Type B pancreatic cell (in vitro differentiated cells): ENCODE measurements around the gene LDLR. TPM values are rescaled to one million over a fixed set of nuclear protein-coding genes. Genes with fewer than 3 reads are reported as not detected.
A peak's percentile ranks its signal among the peaks of the same experiment; 100 is the strongest.

Experiments
- DNase-seq: peaks from one replicate; pipeline ENCODE4 v3.0.0; 2021; ENCODE audit warnings: mixed read lengths; ENCODE audit not compliant: unreplicated experiment; ENCODE audit errors: extremely low spot score
- H3K27ac Mint-ChIP-seq: 2 replicates; pipeline ENCODE4 v1.8.0; 2021; ENCODE audit warnings: mild to moderate bottlenecking, mixed read lengths
- H3K27me3 Mint-ChIP-seq: 2 replicates; pipeline ENCODE4 v1.8.0; 2021; ENCODE audit warnings: mixed read lengths
- H3K36me3 Mint-ChIP-seq: 2 replicates; pipeline ENCODE4 v1.8.0; 2021; ENCODE audit warnings: mixed read lengths
- H3K4me1 Mint-ChIP-seq: one replicate; pipeline ENCODE4 v1.8.0; 2021; ENCODE audit warnings: mixed read lengths; ENCODE audit not compliant: unreplicated experiment
- H3K4me3 Mint-ChIP-seq: 2 replicates; pipeline ENCODE4 v1.8.0; 2021; ENCODE audit warnings: mild to moderate bottlenecking, mixed read lengths
- H3K9me3 Mint-ChIP-seq: 2 replicates; pipeline ENCODE4 v1.8.0; 2021; ENCODE audit warnings: mixed read lengths
- CTCF ChIP-seq: fragments of 200-600 bp; sonication (generic); conservative IDR thresholded peaks from 2 replicates; pipeline ENCODE4 v1.5.0; 2021; ENCODE audit warnings: antibody characterized with exemption, mild to moderate bottlenecking
- total RNA-seq: library from RNA; stranded (reverse); gene quantifications from 2 replicates; pipeline ENCODE4 v1.2.1, GENCODE V29; 2021; ENCODE audit warnings: low replicate concordance

LDLR gene
- total RNA-seq, 1 donor from 2014 or later = 67.4 TPM

- DNase-seq = no peak
- Mint-ChIP-seq H3K36me3 (peaks cover 27% of the 10 kb centered on the region), H3K27me3 (no peaks in the 10 kb centered on the region), H3K4me3 (no peak overlapping the region), H3K9me3 (no peaks in the 10 kb centered on the region), H3K27ac (peak overlapping the region; percentile 75), H3K4me1 (peaks cover 6% of the 10 kb centered on the region)
- no peak for TF ChIP-seq CTCF
These were observed 24.4 kb upstream of the LDLR start for GRCh38 chr19:11064831-11065303.

GRCh38 chr19:11066326-11066725, 22.9 kb upstream of the LDLR start:
- no peak for DNase-seq
- Mint-ChIP-seq H3K27ac (no peak overlapping the region), H3K4me1 (peaks cover 6% of the 10 kb centered on the region), H3K36me3 (peaks cover 27% of the 10 kb centered on the region), H3K9me3 (no peaks in the 10 kb centered on the region), H3K27me3 (no peaks in the 10 kb centered on the region), H3K4me3 (no peak overlapping the region)
- no peak for TF ChIP-seq CTCF

- Mint-ChIP-seq H3K9me3 (no peaks in the 10 kb centered on the region), H3K36me3 (peaks cover 23% of the 10 kb centered on the region), H3K27ac (peak overlapping the region; percentile 26), H3K4me1 (peaks cover 6% of the 10 kb centered on the region), H3K4me3 (no peak overlapping the region), H3K27me3 (no peaks in the 10 kb centered on the region)
- TF ChIP-seq CTCF = no peak
- no peak for DNase-seq
These were observed 21.7 kb upstream of the LDLR start for GRCh38 chr19:11067356-11068113.

- Mint-ChIP-seq H3K36me3 (peaks cover 23% of the 10 kb centered on the region), H3K27me3 (no peaks in the 10 kb centered on the region), H3K4me1 (peaks cover 6% of the 10 kb centered on the region), H3K9me3 (no peaks in the 10 kb centered on the region), H3K27ac (no peak overlapping the region), H3K4me3 (no peak overlapping the region)
- DNase-seq = no peak
- no peak for TF ChIP-seq CTCF
These were observed 19.7 kb upstream of the LDLR start for GRCh38 chr19:11069561-11069960.

- Mint-ChIP-seq H3K4me1 (peaks cover 2% of the 10 kb centered on the region), H3K27ac (no peak overlapping the region), H3K27me3 (no peaks in the 10 kb centered on the region), H3K9me3 (no peaks in the 10 kb centered on the region), H3K36me3 (peaks cover 19% of the 10 kb centered on the region), H3K4me3 (no peak overlapping the region)
- DNase-seq = no peak
- TF ChIP-seq CTCF = no peak
These were observed 19.1 kb upstream of the LDLR start for GRCh38 chr19:11070123-11070522.
